ENCODE measurements around the gene SEC24C.
"Not testable (repeated sequence)": the region's sequence is repeated elsewhere in the genome, so short reads cannot be mapped to it uniquely, and the experiment has no call there.

The SEC24C gene

DNA sequence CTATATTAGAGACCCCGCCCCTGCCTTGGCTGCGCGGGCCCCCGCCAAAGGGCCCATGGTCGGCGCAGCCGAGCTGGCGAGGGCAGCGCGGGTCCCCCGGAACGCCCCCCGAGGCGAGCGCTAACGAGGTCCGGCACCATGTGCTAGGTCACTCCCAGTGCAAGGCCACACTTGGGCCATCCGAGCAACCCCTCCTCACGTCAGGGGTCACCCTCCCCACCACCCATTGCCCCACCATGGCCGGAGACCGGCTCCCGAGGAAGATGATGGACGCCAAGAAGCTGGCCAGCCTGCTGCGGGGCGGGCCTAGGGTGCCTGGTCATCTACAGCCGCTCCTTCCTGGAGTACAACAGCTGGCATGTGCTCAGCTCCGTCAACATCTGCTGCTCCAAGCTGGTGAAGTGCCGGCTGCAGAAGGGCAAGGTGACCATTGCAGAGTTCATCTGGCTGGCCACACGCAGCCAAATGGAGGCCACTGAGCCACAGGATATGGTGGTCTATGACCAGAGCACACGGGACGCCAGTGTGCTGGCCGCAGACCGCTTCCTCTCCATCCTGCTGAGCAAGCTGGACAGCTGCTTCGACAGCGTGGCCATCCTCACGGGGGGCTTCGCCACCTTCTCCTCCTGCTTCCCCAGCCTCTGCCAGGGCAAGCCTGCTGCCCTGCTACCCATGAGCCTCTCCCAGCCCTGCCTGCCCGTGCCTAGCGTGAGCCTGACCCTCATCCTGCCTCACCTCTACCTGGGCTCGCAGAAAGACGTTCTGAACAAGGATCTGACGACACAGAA is 12.4 kb upstream of the SEC24C start:
- DNase-seq, result no peak

GRCh38 chr10:73732426-73732825 is 11.7 kb upstream of the SEC24C start:
- no peak for DNase-seq

GRCh38 chr10:73732931-73733623 is 11.1 kb upstream of the SEC24C start:
- DNase-seq, result no peak

GRCh38 chr10:73734028-73734720 is 10.0 kb upstream of the SEC24C start:
- DNase-seq, result no peak

DNA sequence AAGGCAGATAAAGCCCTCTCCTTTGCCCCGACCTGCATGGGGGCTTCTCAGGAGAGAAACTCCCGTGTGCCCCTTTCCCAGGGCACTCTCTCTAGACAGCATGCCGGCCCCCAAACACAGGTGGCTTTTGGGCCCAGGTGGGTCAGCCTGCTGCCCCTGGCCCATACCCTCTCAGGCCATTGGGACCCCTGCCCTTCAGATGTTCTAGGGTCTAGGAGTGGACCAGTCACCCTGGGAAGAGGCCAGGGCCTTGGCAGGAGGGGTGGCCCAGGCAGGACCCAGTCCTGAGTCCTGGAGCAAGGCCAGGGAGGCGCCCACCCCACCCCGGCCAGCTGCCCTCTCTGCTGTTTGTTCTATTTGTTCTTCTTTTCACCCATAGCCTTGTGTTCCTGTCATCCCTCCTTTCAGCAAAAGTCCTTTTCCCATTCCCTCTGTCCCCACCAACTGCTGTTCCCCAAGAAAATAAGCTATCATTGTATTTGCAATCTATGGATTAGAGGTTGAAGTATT is 9.3 kb upstream of the SEC24C start:
- no peak for DNase-seq

- not testable (repeated sequence) for DNase-seq
Observed at GRCh38 chr10:73740501-73741254, 3.5 kb upstream of the SEC24C start.

DNA sequence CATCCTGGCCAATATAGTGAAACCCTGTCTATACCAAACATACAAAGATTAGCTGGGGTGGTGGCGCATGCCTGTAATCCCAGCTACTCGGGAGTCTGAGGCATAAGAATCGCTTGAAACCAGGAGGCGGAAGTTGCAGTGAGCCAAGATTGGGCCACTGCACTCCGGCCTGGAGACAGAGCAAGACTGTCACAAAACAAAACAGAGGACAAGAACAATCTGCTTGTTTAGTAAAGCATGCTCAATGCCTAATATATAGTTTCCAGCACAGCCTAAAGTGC is 1.8 kb upstream of the SEC24C start:
- DNase-seq, result no peak

- DNase-seq, result no peak
Observed at GRCh38 chr10:73743327-73743904, 756 bp upstream of the SEC24C start.

GRCh38 chr10:73744664-73744975 is 448 bp downstream of the SEC24C start:
- peak; percentile 48 for DNase-seq

- DNase-seq, result no peak
Observed at GRCh38 chr10:73746721-73747120, 2.5 kb downstream of the SEC24C start.

- no peak for DNase-seq
Observed at GRCh38 chr10:73750819-73751218, 6.6 kb downstream of the SEC24C start.

DNA sequence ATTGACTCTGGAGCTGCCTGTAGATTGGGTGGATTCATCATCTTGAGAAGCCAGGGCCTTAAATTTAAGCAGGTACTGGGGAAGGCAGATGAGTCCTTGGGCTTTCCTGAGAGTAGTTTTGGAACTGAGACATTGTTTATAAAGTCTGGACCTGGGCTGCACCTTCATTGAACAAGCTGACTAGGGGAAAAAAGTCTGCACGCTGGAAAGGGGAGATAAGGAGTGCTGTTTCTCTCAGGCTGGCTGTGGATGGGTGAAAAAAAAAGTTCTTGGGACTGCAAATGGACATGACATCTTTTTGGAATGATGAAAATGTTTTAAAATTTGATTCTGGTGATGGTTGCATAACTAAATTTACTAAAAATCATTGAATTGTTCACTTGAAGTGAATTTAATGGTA is 12.0 kb downstream of the SEC24C start:
- no peak for DNase-seq

DNA sequence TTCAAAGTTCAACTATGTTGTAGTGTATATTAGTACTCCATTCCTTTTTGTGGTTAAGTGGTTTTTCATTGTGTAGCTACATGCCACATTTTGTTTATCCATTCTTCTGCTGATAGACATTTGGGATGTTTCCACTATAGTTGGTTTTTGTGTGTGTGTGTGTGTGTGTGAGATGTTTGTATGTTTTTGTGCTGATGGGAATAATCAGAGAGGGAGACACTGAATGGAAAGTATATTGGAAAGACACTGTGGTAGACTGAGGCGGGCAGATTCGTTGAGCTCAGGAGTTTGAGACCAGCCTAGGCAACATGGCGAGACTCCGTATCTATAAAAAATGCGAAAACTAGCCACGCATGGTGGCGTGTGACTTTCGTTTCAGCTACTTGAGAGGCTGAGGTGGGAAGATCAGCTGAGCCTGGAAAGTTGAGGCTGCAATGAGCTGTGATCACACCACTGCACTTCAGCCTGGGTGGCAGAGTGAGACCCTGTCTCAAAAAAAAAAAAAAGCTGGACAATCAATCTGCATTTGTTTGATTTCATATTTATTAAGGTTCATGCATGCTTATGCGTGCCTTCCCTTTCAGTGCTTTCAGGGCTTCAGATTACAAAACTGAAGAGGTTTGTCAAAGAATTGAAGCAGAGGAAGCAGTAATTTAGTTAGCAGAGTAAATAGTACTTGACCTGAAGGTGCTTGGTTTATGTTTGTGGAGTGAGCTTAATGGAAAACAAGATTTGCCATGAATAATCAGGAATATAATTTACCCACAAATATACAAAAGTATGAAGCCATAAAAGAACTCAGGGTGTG is 14.7 kb downstream of the SEC24C start:
- no peak for DNase-seq

- peak; percentile 57 for DNase-seq
Observed at GRCh38 chr10:73759512-73760115, 15.4 kb downstream of the SEC24C start.

GRCh38 chr10:73761781-73762180 is 17.6 kb downstream of the SEC24C start:
- no peak for DNase-seq

DNA sequence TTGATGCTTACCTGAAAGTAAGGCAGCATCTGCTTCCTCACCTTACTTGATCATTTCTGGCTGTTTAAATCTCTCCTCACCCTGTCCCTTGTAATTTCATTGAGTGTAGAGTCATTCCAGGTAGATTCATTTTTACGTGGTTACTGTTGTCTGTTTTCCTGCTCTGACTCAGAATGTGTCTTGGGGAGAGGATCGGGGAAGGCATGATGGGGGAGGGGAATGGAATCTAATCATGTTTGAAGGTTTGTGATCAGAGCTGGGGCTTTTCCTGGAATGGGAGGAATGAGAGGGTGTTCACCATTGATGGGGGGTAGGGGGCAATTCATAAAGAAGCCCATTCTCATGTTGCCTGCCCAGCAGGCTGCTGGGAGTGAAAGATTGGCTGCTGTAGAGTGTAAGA is 18.7 kb downstream of the SEC24C start:
- DNase-seq, result no peak

DNA sequence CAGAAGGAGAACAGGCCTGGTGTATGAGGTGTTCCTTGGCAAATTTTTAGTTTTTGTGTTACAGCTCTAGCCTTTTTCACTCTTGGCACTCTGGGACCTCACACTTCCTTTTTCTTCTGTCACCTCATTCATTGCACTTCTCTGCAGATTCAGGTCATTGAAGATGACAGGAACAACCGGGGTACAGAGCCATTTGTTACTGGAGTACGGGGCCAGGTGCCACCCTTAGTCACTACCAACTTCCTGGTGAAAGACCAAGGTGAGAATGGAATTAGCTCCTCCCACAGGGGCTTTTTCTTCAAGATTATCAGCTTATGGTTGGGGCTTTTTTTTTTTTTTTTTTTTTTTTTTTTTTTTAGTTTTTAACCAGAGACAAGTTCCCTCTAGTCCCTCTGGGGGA is 19.2 kb downstream of the SEC24C start:
- DNase-seq, result no peak

GRCh38 chr10:73765066-73765465 is 20.9 kb downstream of the SEC24C start:
- no peak for DNase-seq

GRCh38 chr10:73768881-73769280 is 24.7 kb downstream of the SEC24C start:
- peak; percentile 80 for DNase-seq

DNA sequence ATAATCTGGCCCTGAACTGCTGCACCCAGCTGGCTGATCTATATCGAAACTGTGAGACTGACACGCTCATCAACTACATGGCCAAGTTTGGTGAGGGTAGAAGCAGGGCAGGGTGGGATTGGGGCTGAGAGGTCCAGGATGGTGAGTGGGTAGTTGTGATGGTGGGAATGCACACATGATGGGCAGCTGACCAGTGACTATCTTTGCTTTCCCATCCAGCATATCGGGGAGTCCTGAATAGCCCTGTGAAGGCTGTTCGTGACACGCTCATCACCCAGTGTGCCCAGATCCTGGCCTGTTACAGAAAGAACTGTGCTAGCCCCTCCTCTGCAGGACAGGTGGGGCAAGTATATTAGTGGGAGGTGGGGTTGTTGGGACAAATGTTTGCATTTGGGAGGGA is 25.2 kb downstream of the SEC24C start:
- DNase-seq, result no peak

DNA sequence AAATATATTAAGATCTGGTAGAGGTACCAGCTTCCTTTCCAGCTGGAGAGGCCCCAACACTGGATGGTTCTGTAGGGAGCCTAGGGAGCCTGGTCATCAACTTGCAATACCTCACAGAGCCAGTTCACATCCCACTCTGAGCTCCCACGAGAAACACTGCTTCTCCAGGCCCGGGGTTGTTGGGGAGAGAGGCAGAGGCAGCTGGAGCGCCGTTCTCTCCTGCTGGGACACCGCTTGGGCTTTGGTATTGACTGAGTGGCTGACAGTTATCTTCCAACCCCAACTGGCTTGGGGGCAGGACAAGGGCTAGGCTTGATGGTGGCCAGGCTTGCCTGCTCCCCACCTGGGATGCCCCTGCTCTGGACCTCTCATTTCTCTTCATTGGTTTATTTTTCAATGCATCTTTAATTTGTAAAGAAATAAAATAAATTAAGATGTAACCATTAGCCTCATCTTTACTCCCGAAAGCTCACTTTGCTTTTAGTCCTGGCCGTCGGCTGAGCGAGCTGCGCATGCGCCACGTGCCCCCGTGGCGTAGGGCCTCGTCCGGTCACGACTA is 27.6 kb downstream of the SEC24C start:
- peak; percentile 87 for DNase-seq

All from CD4-positive, alpha-beta T cell treated with Interleukin-6 for 4 hours (primary cell).